Liver (tissue), 9 donors: ENCODE measurements around the gene EPX. TPM values are rescaled to one million over a fixed set of nuclear protein-coding genes. Genes with fewer than 3 reads are reported as not detected.

Experiments
- DNase-seq: peaks from one replicate; pipeline ENCODE4 v3.0.0-alpha.2; 2017; ENCODE audit warnings: low spot score
- H3K27ac ChIP-seq, 2 donors: one replicate each; pipeline ENCODE4 v1.7.0; 2013; ENCODE audit warnings: inconsistent platforms in 2 of 2, low read length in 2 of 2, control low read depth in 1 of 2, low read depth in 1 of 2, mild to moderate bottlenecking in 1 of 2
- H3K27me3 ChIP-seq, 4 donors: one replicate each; pipeline versions ENCODE4 v1.6.1 to v1.7.0; 2013; ENCODE audit warnings: low read length in 3 of 4, inconsistent platforms in 1 of 4, mild to moderate bottlenecking in 1 of 4, moderate library complexity in 1 of 4; ENCODE audit not compliant: control insufficient read depth in 4 of 4, insufficient read depth in 4 of 4
- H3K36me3 ChIP-seq, 4 donors: one replicate each; pipeline versions ENCODE4 v1.6.1 to v1.7.0; 2013; ENCODE audit warnings: low read length in 3 of 4, mild to moderate bottlenecking in 3 of 4, low read depth in 1 of 4, moderate library complexity in 1 of 4; ENCODE audit not compliant: control insufficient read depth in 4 of 4, insufficient read depth in 3 of 4
- H3K4me1 ChIP-seq, 4 donors: one replicate each; pipeline versions ENCODE4 v1.6.1 to v1.7.0; 2013; ENCODE audit warnings: low read length in 3 of 4, mild to moderate bottlenecking in 3 of 4, moderate library complexity in 1 of 4; ENCODE audit not compliant: control insufficient read depth in 4 of 4, insufficient read depth in 4 of 4
- H3K4me3 ChIP-seq, 3 donors: one replicate each; pipeline versions ENCODE4 v1.6.1 to v1.7.0; 2013; ENCODE audit warnings: low read length in 3 of 3, control low read depth in 1 of 3, low read depth in 1 of 3, mild to moderate bottlenecking in 1 of 3
- H3K9ac ChIP-seq, 2 donors: one replicate each; pipeline ENCODE4 v1.7.0; 2013; ENCODE audit warnings: low read length in 2 of 2, mild to moderate bottlenecking in 2 of 2, moderate library complexity in 2 of 2, control low read depth in 1 of 2, low read depth in 1 of 2
- H3K9me3 ChIP-seq, 4 donors: one replicate each; pipeline versions ENCODE4 v1.6.1 to v1.7.0; 2013; ENCODE audit warnings: low read length in 3 of 4; ENCODE audit not compliant: control insufficient read depth in 4 of 4
- EGR1 ChIP-seq, 2 donors: IDR thresholded peaks; 2 replicates each; pipeline ENCODE4 v1.6.1; 2016 to 2018; ENCODE audit warnings: antibody characterized with exemption in 2 of 2, low read depth in 2 of 2
- GABPA ChIP-seq, 2 donors: IDR thresholded peaks in 1 of 2; conservative IDR thresholded peaks in 1 of 2; 2 replicates each; pipeline ENCODE4 v1.6.1; 2016; ENCODE audit warnings: antibody characterized with exemption in 2 of 2, mild to moderate bottlenecking in 1 of 2, moderate library complexity in 1 of 2
- HNF4A ChIP-seq, 2 donors: conservative IDR thresholded peaks; 2 replicates each; pipeline ENCODE4 v1.6.1; 2016; ENCODE audit warnings: antibody characterized with exemption in 2 of 2, mild to moderate bottlenecking in 2 of 2
- HNF4G ChIP-seq: IDR thresholded peaks from 2 replicates; pipeline ENCODE4 v1.6.1; 2016; ENCODE audit warnings: antibody characterized with exemption
- JUND ChIP-seq, 2 donors: IDR thresholded peaks; 2 replicates each; pipeline ENCODE4 v1.6.1; 2016; ENCODE audit warnings: antibody characterized with exemption in 2 of 2
- NR2F2 ChIP-seq: IDR thresholded peaks from 2 replicates; pipeline ENCODE4 v1.6.1; 2016; ENCODE audit warnings: antibody characterized with exemption
- RAD21 ChIP-seq, 2 donors: IDR thresholded peaks; 2 replicates each; pipeline ENCODE4 v1.6.1; 2016; ENCODE audit warnings: antibody characterized with exemption in 2 of 2, mild to moderate bottlenecking in 2 of 2
- RXRA ChIP-seq, 2 donors: IDR thresholded peaks; 2 replicates each; pipeline ENCODE4 v1.6.1; 2017 to 2018; ENCODE audit warnings: antibody characterized with exemption in 2 of 2, mild to moderate bottlenecking in 1 of 2
- SP1 ChIP-seq: IDR thresholded peaks from 2 replicates; pipeline ENCODE4 v1.6.1; 2018; ENCODE audit warnings: antibody characterized with exemption, mild to moderate bottlenecking
- TAF1 ChIP-seq: conservative IDR thresholded peaks from 2 replicates; pipeline ENCODE4 v1.6.1; 2016; ENCODE audit warnings: antibody characterized with exemption, mild to moderate bottlenecking
- WGBS: extraction: QIAGEN DNeasy Blood & Tissue Kit; methylation state at CpG from one replicate; pipeline ENCODE4 v1.1.7; 2013; 5-methylcytosine and 5-hydroxymethylcytosine counted together
- polyA plus RNA-seq, 2 donors: library from polyadenylated mRNA; stranded (reverse) in 1 of 2; unstranded in 1 of 2; fragments of 200-250 nt in 1 of 2; fragments of >200 nt in 1 of 2; fragmentation: Nextera tagmentation in 1 of 2; extraction: Ambion mirVana in 1 of 2; gene quantifications; one replicate each; pipeline versions ENCODE4 v1.2.1 to v1.2.3, GENCODE V29; 2013 to 2015
- total RNA-seq, 2 donors: library from RNA; depleted of rRNA; stranded (reverse); fragments of >200 nt; gene quantifications; one replicate each; pipeline ENCODE4 v1.2.3, GENCODE V29; 2014
- TF ChIP-seq, protein P1 (sequence below): IDR thresholded peaks from 2 replicates; pipeline ENCODE4 v1.6.1; 2016; ENCODE audit warnings: antibody characterized with exemption
- TF ChIP-seq, protein P2 (sequence below): IDR thresholded peaks from 2 replicates; pipeline ENCODE4 v1.6.1; 2016; ENCODE audit warnings: antibody characterized with exemption, mild to moderate bottlenecking
- TF ChIP-seq, protein P3 (sequence below): IDR thresholded peaks from 2 replicates; pipeline ENCODE4 v1.6.1; 2016; ENCODE audit warnings: antibody characterized with exemption
- TF ChIP-seq, protein P4 (sequence below): IDR thresholded peaks from 2 replicates; pipeline ENCODE4 v1.6.1; 2016; ENCODE audit warnings: antibody characterized with exemption
- donor health status: healthy.
- donor health status: healthy.
- donor health status: healthy.
- donor health status: healthy.
- donor health status: healthy.

Gene EPX
- total and polyA plus RNA-seq, 4 donors = 0.09 to 10.0 TPM; not detected in 2

- H3K9me3 ChIP-seq = no peaks in the 10 kb centered on the region
- H3K27me3 ChIP-seq = peaks cover 0 to 4% (median 1%) of the 10 kb centered on the region in 4 donors
- DNase-seq = no peak
- 16% methylated on average over 4 of the region's 4 CpGs for WGBS
- no peak overlapping the region for H3K27ac ChIP-seq
- no peak overlapping the region for H3K9ac ChIP-seq
- no peak for TF ChIP-seq HNF4A (conservative IDR thresholded peaks at IDR 0.05)
- no peak for TF ChIP-seq RXRA (IDR thresholded peaks at IDR 0.05)
- TF ChIP-seq, protein P1, sequence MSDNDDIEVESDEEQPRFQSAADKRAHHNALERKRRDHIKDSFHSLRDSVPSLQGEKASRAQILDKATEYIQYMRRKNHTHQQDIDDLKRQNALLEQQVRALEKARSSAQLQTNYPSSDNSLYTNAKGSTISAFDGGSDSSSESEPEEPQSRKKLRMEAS = no peak
- TF ChIP-seq GABPA (IDR thresholded peaks at IDR 0.05 in 1 of 2, conservative IDR thresholded peaks at IDR 0.05 in 1 of 2) = no peak
- TF ChIP-seq SP1 = no peak
- TF ChIP-seq, protein P2, sequence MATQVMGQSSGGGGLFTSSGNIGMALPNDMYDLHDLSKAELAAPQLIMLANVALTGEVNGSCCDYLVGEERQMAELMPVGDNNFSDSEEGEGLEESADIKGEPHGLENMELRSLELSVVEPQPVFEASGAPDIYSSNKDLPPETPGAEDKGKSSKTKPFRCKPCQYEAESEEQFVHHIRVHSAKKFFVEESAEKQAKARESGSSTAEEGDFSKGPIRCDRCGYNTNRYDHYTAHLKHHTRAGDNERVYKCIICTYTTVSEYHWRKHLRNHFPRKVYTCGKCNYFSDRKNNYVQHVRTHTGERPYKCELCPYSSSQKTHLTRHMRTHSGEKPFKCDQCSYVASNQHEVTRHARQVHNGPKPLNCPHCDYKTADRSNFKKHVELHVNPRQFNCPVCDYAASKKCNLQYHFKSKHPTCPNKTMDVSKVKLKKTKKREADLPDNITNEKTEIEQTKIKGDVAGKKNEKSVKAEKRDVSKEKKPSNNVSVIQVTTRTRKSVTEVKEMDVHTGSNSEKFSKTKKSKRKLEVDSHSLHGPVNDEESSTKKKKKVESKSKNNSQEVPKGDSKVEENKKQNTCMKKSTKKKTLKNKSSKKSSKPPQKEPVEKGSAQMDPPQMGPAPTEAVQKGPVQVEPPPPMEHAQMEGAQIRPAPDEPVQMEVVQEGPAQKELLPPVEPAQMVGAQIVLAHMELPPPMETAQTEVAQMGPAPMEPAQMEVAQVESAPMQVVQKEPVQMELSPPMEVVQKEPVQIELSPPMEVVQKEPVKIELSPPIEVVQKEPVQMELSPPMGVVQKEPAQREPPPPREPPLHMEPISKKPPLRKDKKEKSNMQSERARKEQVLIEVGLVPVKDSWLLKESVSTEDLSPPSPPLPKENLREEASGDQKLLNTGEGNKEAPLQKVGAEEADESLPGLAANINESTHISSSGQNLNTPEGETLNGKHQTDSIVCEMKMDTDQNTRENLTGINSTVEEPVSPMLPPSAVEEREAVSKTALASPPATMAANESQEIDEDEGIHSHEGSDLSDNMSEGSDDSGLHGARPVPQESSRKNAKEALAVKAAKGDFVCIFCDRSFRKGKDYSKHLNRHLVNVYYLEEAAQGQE = no peak
- TF ChIP-seq RAD21 (IDR thresholded peaks at IDR 0.05) = no peak
- no peak for TF ChIP-seq NR2F2
- no peak for TF ChIP-seq EGR1 (IDR thresholded peaks at IDR 0.05; ENCODE audit: low read depth in 2 of 2)
- TF ChIP-seq, protein P3, sequence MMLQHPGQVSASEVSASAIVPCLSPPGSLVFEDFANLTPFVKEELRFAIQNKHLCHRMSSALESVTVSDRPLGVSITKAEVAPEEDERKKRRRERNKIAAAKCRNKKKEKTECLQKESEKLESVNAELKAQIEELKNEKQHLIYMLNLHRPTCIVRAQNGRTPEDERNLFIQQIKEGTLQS = no peak
- H3K4me1 ChIP-seq = no peaks in the 10 kb centered on the region
- H3K4me3 ChIP-seq = no peak overlapping the region
- H3K36me3 ChIP-seq = no peaks in the 10 kb centered on the region
Measured at GRCh38 chr17:58242171-58242784, 49.8 kb downstream of the EPX start.

DNA sequence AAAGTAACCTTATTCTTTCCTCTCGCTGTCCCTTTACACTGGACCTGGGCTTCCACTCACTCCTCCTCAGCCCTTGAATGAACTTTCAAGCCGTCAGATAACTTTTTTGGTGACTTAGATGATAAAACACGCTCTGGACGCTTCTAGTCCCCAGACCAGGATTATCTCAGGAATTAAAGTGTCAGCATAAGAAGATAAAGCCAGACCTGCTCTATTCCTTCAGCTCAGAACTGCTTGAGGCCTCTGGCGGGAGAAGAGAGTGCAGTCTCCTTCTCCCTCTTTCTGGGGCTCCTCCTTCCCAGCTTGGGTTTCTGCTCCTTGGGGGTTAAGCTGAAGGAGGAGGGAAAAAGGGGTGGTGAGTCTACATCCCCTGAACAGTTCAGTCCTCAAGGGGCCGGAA, 52.4 kb downstream of the EPX start:
- H3K27me3 ChIP-seq = peaks cover 0 to 4% (median 0%) of the 10 kb centered on the region in 4 donors
- H3K9me3 ChIP-seq = no peaks in the 10 kb centered on the region
- TF ChIP-seq JUND (IDR thresholded peaks at IDR 0.05) (no peak), EGR1 (IDR thresholded peaks at IDR 0.05; ENCODE audit: low read depth in 2 of 2) (no peak), HNF4G (no peak), TAF1 (no peak), GABPA (IDR thresholded peaks at IDR 0.05 in 1 of 2, conservative IDR thresholded peaks at IDR 0.05 in 1 of 2) (no peak), NR2F2 (no peak)
- TF ChIP-seq, protein P2 = no peak
- TF ChIP-seq, protein P4, sequence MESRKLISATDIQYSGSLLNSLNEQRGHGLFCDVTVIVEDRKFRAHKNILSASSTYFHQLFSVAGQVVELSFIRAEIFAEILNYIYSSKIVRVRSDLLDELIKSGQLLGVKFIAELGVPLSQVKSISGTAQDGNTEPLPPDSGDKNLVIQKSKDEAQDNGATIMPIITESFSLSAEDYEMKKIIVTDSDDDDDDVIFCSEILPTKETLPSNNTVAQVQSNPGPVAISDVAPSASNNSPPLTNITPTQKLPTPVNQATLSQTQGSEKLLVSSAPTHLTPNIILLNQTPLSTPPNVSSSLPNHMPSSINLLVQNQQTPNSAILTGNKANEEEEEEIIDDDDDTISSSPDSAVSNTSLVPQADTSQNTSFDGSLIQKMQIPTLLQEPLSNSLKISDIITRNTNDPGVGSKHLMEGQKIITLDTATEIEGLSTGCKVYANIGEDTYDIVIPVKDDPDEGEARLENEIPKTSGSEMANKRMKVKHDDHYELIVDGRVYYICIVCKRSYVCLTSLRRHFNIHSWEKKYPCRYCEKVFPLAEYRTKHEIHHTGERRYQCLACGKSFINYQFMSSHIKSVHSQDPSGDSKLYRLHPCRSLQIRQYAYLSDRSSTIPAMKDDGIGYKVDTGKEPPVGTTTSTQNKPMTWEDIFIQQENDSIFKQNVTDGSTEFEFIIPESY = no peak
- TF ChIP-seq, protein P1 = no peak
- no peak for DNase-seq
- 78% methylated on average over 6 of the region's 6 CpGs for WGBS
- H3K4me3 ChIP-seq = no peak overlapping the region
- H3K27ac ChIP-seq = no peak overlapping the region
- no peaks in the 10 kb centered on the region for H3K36me3 ChIP-seq
- H3K9ac ChIP-seq = no peak overlapping the region
- peaks cover 0 to 12% (median 8%) of the 10 kb centered on the region in 4 donors for H3K4me1 ChIP-seq
